ENCODE measurements around the gene AMN.

DNA sequence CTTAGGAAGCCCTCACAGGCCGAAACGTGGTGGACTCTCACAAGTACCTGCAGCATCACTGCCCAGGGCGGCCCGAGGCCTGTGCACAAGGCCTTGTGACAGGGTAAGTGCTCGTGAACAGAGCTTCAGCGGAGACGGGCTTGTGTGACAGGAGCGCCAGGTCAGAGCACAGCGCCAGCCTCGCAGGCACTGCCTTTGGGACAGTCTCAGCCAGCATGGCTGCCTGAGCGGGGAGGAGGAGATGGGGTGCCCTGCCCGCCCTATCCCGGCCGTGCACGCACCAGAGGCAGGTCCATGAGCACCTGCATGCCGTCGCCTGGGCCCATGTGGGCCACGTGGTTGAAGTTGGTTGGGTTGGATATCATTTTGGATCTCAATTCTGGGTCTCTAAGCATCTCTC, 16.9 kb downstream of the AMN start:
- TF ChIP-seq, protein P1, sequence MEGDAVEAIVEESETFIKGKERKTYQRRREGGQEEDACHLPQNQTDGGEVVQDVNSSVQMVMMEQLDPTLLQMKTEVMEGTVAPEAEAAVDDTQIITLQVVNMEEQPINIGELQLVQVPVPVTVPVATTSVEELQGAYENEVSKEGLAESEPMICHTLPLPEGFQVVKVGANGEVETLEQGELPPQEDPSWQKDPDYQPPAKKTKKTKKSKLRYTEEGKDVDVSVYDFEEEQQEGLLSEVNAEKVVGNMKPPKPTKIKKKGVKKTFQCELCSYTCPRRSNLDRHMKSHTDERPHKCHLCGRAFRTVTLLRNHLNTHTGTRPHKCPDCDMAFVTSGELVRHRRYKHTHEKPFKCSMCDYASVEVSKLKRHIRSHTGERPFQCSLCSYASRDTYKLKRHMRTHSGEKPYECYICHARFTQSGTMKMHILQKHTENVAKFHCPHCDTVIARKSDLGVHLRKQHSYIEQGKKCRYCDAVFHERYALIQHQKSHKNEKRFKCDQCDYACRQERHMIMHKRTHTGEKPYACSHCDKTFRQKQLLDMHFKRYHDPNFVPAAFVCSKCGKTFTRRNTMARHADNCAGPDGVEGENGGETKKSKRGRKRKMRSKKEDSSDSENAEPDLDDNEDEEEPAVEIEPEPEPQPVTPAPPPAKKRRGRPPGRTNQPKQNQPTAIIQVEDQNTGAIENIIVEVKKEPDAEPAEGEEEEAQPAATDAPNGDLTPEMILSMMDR (IDR thresholded peaks at IDR 0.05): no peak
- TF ChIP-seq POLR2AphosphoS5 (IDR thresholded peaks at IDR 0.05): no peak
